ENCODE data around the gene RMI2. TPM values are rescaled to one million over a fixed set of nuclear protein-coding genes. Genes with fewer than 3 reads are reported as not detected.

RMI2 gene
- total RNA-seq, 2 donors from 2014 or later, result 12.0 to 46.3 TPM

- H3K27ac ChIP-seq, result no peak overlapping the region
- intact Hi-C loops (cut with DNase I), result loop anchor here (5.0 to 10.0 kb wide), 3 partner anchors 321 to 669 kb away; no protein-coding TSS in a partner anchor
- H3K4me1 ChIP-seq, result no peaks in the 10 kb centered on the region
- no peaks in the 10 kb centered on the region for H3K9me3 ChIP-seq
- no peak for TF ChIP-seq CTCF (IDR thresholded peaks at IDR 0.05)
- DNase-seq, result no peak
- H3K4me3 ChIP-seq, result no peak overlapping the region
- H3K9ac ChIP-seq (ENCODE audit: low read depth in 2 of 2, low read length in 2 of 2), result no peak overlapping the region
- no peaks in the 10 kb centered on the region for H3K27me3 ChIP-seq
- H3K36me3 ChIP-seq, result no peaks in the 10 kb centered on the region
Measured at GRCh38 chr16:11395949-11396240, 50.6 kb downstream of the RMI2 start.

GRCh38 chr16:11396241-11397048, 51.2 kb downstream of the RMI2 start:
- Histone ChIP-seq H3K36me3 (no peaks in the 10 kb centered on the region), H3K4me3 (no peak overlapping the region), H3K9ac (ENCODE audit: low read depth in 2 of 2, low read length in 2 of 2) (no peak overlapping the region), H3K27me3 (no peaks in the 10 kb centered on the region), H3K4me1 (no peaks in the 10 kb centered on the region), H3K9me3 (no peaks in the 10 kb centered on the region), H3K27ac (no peak overlapping the region)
- intact Hi-C loops (cut with DNase I), result loop anchor here (5.0 to 10.0 kb wide), 3 partner anchors 321 to 668 kb away; no protein-coding TSS in a partner anchor
- DNase-seq, result peak; percentile 73
- TF ChIP-seq CTCF (IDR thresholded peaks at IDR 0.05), result peak; percentile 100

- no peaks in the 10 kb centered on the region for H3K27me3 ChIP-seq
- no peaks in the 10 kb centered on the region for H3K36me3 ChIP-seq
- intact Hi-C loops (cut with DNase I), result loop anchor here (5.0 to 10.0 kb wide), 3 partner anchors 319 to 667 kb away; no protein-coding TSS in a partner anchor
- H3K9ac ChIP-seq (ENCODE audit: low read depth in 2 of 2, low read length in 2 of 2), result no peak overlapping the region
- no peak for DNase-seq
- no peaks in the 10 kb centered on the region for H3K4me1 ChIP-seq
- H3K4me3 ChIP-seq, result no peak overlapping the region
- H3K9me3 ChIP-seq, result no peaks in the 10 kb centered on the region
- H3K27ac ChIP-seq, result no peak overlapping the region
- no peak for TF ChIP-seq CTCF (IDR thresholded peaks at IDR 0.05)
Measured at GRCh38 chr16:11398136-11398535, 52.9 kb downstream of the RMI2 start.

GRCh38 chr16:11398851-11399250, 53.6 kb downstream of the RMI2 start:
- intact Hi-C loops (cut with DNase I), result loop anchor here (5.0 to 10.0 kb wide), 3 partner anchors 318 to 666 kb away; no protein-coding TSS in a partner anchor
- DNase-seq, result no peak

GRCh38 chr16:11399261-11399831, 54.1 kb downstream of the RMI2 start:
- H3K36me3 ChIP-seq, result no peaks in the 10 kb centered on the region
- intact Hi-C loops (cut with DNase I), result loop anchor here (5.0 to 10.0 kb wide), 3 partner anchors 318 to 665 kb away; no protein-coding TSS in a partner anchor
- no peak overlapping the region for H3K4me3 ChIP-seq
- no peaks in the 10 kb centered on the region for H3K4me1 ChIP-seq
- no peak overlapping the region for H3K9ac ChIP-seq (ENCODE audit: low read depth in 2 of 2, low read length in 2 of 2)
- no peak overlapping the region for H3K27ac ChIP-seq
- no peak for TF ChIP-seq CTCF (IDR thresholded peaks at IDR 0.05)
- DNase-seq, result no peak
- H3K9me3 ChIP-seq, result no peaks in the 10 kb centered on the region
- H3K27me3 ChIP-seq, result no peaks in the 10 kb centered on the region

More at GRCh38 chr16:11398851-11399250, 53.6 kb downstream of the RMI2 start:
- no peak for TF ChIP-seq CTCF (IDR thresholded peaks at IDR 0.05)
- H3K4me1 ChIP-seq, result no peaks in the 10 kb centered on the region
- no peaks in the 10 kb centered on the region for H3K27me3 ChIP-seq
- no peak overlapping the region for H3K9ac ChIP-seq (ENCODE audit: low read depth in 2 of 2, low read length in 2 of 2)
- no peak overlapping the region for H3K27ac ChIP-seq
- H3K36me3 ChIP-seq, result no peaks in the 10 kb centered on the region
- H3K4me3 ChIP-seq, result no peak overlapping the region
- no peaks in the 10 kb centered on the region for H3K9me3 ChIP-seq
